HL-60/S4 treated with phorbol 12-myristate 13-acetate at 8.2 ng/mL for 4 days and 3 days (cell line): ENCODE measurements around the gene PPFIA1.

Experiments
- in situ Hi-C: fragments of 300-500 bp; cut with MboI; formaldehyde crosslinking; loops from 2 replicates; pipeline ENCODE4 v1.15.0; 2022; ENCODE audit warnings: low sequenced_read_pairs

Gene PPFIA1

DNA sequence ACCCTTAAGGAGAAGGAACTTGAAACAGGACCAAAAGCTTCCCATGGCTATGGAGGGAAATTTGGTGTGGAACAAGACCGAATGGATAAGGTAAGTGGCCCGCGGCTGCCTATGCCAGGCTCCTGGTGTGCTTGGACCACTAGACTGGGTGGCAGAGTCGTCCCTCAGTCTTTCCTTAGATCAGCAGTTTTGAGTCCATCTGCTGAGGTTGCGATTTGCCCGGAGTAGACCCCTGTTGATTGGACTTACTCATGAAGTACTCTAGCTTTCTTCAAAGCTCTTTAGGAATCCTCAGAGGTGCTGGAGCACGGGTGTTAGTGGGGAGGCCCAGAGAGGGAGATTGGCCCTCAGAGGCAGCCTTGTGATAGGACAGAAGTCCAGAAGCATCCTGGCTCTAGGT, 139.4 kb downstream of the PPFIA1 start:
- in situ Hi-C loops, result no loop called here

DNA sequence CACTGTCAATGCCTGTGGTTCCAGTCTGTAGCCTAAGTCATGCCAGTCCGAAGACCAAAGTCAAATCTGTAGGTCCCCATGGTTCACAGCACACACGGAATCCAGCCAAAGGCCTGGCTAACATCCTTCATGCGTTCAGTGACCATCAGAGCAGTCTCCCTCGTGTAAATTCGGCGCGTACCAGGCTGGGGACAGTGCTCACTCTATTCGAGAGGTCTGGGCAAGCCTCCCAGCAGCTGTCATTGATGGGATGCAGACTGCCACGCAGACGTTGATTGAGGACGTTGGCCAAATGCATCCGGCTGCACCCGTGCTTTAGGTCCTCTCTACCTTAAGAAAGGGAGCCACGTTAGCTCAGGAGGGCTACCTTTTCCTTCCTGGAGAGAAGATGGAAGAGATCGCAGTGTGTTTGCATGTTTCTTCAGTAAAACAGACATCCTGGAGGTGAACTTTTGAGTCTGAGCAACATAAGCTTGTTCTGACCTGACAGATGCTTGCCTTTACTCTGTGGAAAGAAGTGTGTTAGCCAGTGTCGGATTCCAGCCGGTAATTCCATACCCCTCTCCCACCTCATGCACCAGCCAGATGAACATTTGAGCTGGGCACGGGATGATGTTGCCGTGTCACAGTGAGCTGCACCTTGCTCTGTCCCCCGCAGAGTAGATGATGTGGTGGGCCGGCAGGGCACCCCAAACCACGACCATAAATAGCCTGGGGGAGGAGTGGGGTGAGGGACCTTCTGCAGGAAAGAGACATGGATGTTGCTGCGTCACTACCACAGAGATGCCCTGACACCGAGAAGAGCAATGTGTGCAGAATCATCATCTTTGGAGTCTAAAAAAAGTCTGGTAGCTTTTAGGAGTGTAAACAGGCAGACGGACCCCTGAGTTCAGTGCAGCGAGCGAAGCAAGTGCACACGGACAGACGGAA, 140.1 kb downstream of the PPFIA1 start:
- in situ Hi-C loops, result no loop called here

DNA sequence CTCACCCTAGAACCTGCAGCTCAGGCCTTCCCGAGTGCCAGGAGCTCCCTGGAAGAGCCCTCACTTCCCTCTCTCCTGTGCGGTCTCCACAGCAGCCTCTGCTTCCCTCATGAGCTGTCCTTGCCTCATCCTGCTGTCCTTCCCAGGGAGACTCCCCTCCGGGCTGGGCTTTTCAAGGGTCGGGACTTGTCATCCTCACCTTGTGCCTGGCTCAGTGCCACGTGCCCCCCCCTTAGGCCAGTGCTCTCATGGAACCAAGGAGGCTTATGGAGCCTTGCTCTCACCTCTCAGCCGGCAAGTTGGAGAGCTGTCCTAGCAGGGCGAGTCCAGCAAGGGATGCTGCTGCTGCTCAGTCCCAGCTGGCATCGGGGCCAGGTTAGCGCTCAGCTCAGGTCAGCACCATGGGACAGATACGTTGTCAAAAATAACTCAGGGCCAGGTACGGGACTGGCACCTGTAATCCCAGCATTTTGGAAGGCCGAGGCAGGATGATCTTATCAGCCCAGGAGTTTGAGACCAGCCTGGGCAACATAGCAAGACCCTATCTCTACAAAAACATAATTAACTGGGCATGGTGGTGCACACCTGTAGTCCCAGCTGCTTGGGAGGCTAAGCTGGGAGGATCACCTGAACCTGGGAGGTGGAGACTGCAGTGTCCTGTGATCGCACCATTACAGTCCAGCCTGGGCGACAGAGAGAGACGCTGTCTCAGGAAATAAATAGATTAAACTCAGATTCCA, 141.4 kb downstream of the PPFIA1 start:
- in situ Hi-C loops, result no loop called here

DNA sequence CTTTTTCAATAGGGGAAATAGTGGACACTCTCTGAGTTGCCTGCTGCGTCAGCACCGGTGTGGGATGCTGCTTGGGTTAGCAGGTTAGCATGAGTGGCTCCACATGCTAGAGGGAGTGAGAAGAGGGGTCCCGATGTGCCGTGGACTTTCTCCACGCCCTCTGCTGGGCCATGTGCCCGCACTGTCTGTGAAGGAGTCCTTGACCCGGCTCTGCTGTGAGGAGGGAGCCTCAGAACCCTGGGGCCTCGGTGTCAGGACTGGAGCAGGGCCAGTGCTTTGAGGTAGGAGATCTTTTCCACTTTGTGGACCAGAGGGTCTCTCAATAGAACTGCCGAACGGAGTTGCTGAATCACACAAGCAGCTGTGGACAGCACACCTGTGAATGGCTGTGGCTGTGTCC, 142.7 kb downstream of the PPFIA1 start:
- in situ Hi-C loops, result no loop called here

DNA sequence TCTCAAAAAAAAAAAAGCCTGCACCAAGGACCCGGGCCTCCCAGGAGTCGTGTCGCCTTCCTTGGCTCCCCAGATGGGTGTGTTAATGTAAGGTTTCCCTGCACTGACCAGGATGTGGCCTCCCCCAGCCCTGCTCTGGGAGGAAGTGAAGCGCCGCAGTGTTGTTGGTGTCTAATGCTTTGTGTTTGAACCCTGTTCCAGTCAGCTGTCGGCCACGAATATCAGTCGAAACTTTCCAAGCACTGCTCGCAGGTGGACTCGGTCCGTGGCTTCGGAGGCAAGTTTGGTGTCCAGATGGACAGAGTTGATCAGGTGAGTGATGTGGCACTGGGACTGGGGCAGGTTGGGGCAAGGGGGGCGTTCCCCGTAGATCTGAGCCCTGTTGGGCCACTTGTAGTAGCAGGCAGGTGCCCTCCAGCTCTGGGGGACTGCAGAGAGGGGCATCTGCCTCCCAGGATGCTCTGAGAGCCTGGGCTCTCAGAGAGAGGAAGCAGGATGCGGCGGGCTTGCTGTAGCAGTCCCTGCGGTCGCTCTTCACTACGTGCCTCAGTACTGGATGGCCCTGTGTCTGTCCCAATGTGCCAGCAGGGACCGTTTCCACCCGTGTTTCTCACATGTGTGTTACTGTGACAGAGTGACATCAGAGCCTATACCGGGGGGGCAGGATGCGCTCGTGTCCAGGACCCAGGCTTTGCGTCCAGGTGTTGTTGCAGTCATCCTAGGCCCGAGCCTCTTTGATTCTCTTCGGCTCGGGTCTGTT, 144.0 kb downstream of the PPFIA1 start:
- in situ Hi-C loops, result no loop called here

DNA sequence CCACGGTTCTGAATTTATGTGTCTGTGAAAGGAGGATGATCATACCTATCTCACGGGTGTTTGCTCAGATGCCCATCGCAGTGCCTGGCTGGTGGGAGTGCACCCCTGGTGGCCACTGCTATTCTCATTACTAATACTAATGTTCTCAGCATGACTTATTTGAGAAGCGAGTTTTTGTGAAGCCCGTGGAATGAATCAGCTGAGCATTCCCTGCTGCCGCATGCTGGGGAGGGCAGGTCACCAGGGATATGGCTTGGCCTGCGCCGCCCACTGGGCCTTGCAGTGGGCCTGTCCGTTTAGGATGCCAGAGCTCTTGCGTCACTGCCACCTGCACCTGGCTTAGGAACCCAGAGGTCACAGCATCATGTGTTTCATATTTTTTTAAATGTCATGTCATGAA, 144.7 kb downstream of the PPFIA1 start:
- in situ Hi-C loops, result no loop called here

DNA sequence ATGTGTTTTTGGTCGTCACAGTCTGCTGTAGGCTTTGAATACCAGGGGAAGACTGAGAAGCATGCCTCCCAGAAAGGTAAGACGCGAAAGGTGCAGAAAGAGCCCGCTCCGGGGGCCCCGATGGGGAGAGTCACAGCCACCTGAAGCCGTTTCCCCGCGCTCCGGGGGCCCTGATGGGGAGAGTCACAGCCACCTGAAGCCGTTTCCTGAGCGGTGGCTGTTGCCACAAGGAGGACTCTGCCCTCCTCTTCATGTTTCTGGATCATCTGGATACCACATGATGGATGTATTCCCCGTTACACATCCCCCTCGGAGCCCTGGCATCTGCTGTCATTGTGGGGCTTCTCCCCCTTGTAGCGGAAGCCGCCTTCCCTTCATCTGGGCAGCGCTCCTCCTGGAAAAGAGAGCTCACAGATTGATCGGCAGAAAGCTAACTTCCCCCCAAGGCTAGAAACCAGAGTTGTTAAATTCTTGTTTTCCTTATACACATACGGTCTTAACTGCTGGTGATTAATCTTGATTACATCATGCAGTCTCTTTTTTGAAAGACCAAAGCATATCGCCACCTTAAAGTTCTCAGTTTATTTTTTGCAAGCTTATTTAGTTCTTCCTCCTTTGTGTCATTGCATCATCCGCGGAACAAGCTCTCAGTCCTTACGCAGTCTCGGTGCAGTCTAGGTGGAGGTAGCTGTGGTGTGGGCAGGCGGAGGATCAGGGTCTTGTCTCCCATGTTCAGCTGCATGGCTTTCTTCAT, 145.3 kb downstream of the PPFIA1 start:
- in situ Hi-C loops, result no loop called here

DNA sequence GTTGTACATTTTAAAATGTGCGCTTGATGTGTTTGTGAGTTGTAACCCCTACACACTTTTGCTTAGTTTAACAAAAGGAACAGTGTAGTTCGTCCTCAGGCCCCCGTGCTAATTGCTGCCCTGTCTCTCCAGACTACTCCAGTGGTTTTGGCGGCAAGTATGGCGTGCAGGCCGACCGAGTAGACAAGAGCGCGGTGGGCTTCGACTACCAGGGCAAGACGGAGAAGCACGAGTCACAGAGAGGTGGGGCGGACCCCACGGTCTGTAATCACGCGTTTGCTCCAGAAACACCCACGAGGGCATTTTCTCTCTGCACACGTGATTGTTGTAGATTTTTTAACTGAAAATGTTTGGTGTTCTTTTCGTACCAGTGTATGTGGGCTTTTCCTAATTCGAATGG, 146.4 kb downstream of the PPFIA1 start:
- in situ Hi-C loops, result no loop called here

DNA sequence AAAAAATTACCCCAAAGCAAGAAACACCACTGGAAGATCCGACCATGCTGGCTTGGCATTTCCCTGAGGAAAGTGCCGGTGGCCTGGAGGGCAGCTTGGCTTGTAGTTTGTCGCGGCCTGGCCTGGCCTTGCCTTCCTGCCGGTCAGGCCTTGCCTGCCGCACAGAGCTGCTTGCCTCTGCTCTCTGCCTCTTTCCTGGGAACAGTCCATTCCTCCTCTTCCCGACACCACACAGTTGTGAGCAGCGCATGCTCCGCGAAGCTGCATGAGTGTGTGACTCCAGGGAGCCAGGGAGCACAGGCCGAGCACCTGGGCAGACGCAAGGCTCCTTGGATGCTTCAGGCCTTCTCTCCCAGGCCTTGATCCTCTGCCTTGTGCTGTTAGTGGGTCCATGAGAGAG, 147.6 kb downstream of the PPFIA1 start:
- in situ Hi-C loops, result no loop called here

DNA sequence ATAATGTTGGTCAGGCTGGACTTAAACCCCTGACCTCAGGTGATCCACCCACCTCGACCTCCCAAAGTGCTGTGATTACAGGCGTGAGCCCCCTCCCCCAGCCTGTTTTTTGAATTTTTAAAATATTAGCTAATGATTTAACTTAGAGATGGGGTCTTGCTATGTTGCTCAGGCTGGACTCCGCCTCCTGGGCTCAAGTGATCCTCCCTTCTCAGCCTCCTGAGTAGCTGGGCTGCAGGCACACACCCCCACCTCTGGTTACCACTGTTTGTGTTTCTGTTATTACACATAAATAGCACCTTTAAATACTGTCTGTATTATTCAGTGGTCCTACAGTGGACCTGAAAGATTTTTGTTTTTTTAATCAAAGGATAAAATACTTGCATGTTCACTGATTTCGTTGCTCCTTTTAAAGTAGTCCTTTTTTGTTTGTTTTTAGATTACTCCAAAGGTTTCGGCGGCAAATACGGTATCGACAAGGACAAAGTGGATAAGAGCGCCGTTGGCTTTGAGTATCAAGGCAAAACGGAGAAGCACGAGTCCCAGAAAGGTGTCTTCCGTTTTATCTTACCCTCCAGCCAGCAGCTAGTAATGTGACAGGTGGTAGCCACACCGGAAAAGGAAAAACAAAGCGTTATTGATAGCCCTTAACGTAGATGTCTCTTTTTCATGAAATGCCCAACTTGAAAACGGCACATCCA, 149.0 kb downstream of the PPFIA1 start:
- in situ Hi-C loops, result no loop called here

DNA sequence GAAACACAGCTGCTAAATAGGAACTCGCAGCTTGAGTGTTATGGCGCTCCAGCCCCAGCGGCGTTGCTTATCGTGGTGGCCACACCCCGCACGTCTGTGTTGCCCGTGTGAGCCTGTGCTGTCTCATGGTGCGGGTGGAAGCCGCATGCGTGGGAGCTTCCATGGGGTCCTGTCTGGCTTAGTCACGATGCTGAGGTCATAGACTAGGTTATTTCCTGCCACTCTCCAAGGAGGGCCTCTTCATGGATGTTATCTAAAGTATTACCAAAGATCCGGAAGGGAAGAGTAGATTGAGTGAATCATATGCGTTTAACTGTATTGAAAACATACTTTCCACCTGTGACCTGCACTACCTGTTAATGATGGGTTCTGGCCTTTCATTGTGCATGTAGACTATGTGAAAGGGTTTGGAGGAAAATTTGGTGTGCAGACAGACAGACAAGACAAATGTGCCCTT, 149.5 kb downstream of the PPFIA1 start:
- in situ Hi-C loops, result no loop called here

DNA sequence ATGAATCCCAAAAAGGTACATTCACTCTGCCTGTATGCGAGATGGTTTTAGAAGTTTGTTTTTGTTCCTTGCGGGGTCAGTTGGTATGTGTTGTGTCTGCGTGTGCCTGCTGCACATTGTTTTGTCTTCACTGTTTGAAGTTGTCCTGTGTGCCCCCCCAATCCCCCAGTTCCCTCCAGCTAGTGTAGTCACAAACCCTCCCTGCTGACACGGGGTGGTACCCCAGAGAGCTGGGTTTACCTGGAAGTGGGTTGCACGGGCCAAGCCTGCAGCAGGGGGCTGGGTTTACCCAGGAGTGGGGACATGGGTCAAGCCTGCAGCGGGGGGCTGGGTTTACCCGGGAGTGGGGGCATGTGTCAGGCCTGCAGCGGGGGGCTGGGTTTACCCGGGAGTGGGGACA, 150.0 kb downstream of the PPFIA1 start:
- in situ Hi-C loops, result no loop called here

DNA sequence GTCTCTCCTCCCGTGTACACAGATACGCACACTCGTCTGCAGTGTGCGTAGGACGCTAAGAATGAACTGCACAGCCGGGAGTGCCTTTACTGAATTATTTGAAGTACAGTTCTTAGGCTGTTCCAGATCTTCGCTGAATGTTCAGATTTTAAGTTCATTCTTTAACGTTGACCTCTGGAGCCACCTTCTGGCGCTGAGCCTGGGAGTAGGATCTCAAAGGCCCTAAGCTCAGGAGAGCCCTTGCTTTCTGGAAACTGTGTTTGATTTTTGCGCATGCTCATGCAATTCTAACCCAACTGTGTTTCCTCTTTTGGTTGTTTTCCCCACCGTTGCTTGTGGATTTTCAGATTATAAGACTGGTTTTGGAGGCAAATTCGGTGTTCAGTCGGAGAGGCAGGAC, 150.6 kb downstream of the PPFIA1 start:
- in situ Hi-C loops, result no loop called here

DNA sequence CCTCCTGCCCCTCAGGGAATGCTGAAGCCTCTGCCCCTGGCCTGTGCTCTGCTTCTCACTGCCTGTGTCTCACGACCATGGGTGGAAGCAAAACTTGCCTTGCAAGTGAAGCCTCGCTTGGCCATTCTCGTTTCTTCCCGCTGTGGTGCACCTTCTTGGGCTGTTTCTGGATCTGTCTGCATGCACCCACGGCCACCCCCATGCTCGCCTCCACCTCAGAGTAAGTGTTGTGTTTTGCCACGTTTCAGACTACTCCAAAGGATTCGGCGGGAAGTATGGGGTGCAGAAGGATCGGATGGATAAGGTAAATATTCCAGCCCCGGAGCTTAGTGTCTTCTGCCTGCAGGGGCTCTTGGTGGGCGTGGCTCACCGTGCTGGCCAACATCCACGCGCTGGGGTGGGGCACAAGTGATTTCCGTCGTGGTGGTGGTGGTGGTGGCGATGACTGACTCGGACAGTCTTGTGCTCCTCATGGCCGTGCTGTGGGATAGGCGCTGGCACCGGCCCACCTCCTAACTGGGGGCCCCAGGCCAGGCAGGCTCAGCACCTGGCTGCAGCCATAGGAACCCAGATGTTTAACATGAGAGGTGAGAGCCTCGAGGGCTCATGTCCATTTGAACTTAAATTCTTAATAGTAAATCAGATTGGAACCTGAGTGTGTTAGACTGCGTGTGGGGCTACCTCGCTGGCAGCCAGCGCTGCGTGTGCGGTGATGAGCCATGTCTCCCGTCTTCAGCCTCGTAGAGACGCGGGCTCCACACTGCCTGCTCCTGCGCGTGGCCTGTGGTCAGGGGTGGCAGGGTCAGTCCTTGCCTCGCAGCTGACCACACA, 152.4 kb downstream of the PPFIA1 start:
- in situ Hi-C loops, result no loop called here

DNA sequence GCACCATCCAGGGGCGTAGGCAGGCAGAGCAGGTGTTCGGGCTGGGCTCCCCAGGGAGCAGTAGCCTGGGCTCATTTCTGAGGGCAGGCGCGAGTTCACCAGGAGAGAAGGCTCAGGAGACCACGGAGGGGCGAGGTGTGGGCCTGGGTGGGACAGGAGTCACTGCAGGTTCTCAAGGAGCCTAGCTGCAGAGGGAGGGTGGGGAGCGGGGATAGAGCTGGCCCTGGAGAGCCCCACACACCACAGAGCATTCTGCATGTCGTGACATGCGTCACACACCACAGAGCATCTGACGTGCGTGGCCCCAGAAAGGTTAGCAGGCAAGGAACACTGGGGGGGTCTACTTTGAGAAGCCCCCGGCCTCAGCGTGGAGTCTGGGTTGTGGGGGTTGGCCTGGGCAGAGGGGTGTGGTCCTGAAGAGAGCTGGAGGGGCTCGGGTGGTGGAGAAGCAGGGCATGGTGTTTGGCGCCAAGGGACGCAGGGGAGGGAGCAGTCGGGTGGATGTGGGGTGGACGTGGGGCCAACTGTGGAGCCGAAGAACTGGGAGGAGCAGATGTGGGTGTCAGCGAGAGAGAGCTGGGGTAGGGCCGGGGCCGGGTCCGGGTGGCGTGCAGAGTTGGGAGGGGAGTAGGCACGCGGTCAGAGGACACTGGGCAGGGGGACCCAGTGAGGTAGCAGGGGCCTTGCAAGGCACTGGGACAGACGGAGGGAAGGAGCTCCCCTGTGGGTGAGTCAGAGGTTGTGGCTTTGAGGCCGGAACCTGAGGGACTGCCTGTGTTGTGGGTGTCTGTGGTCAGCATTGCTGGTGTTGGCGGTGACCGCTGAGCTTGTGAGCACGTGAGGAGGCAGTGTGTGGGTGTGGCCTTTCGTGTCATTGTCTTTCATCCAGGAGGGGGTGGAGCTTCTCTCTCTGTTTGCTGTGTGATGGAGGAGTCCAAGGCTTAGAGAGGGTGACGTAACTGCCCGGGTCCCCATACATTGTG, 153.3 kb downstream of the PPFIA1 start:
- in situ Hi-C loops, result no loop called here

DNA sequence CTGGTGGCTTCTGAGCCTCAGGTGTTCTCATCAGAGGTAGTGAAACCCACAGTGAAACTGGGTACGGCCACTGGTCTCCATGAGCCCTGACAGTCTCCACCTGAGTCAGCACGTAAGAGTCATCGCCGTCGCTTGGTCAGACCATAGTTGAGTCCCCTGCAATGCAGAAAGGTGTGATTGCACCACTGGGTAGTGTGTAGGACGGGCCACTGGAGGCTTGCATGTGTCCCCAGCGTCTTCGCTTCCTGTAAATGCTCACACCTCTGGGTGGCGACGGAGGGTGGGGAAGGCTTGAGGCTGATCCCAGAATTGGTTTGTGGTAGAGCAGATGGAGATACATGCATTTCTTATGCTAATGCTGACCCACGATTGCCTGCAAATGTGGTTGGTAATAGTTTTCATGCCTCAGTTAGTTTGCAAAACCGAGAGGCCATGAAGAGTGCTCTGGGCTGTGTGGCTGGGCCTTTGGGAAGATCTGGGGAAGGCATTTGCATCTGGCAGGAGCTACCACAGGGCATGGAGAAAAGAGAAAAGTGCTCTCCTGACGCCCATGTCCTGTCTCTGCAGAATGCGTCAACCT, 154.4 kb downstream of the PPFIA1 start:
- in situ Hi-C loops, result loop anchor here (25.0 kb wide), 1 partner anchor 513 kb away; no protein-coding TSS in a partner anchor

DNA sequence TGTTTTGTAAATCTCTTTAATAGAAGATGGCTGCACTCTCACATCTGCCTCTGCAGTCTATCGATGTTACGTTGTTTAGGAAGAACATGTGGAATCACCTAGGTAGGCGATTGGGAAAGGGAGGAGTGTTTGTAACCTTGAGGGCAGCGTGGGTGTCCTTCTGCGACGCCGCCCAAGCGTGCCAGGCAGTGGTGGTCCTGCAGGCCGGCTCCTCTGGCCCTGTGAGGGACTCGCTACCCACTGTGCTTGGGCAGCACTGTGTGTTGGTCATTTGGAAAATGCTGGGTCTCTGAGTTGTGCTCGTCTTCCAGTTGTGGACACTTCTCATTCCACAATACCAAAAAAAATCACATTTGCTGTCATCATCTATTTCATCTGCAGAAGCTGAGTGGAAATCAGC, 156.9 kb downstream of the PPFIA1 start:
- in situ Hi-C loops, result loop anchor here (25.0 kb wide), 1 partner anchor 515 kb away; no protein-coding TSS in a partner anchor
